Adipose tissue (tissue), 3 donors: ENCODE results near the gene OR10G6. TPM values are rescaled to one million over a fixed set of nuclear protein-coding genes. Genes with fewer than 3 reads are reported as not detected.
"Not testable (repeated sequence)": the region's sequence is repeated elsewhere in the genome, so short reads cannot be mapped to it uniquely, and the experiment has no call there.

Experiments used
- H3K27ac ChIP-seq: one replicate; pipeline ENCODE4 v1.5.1; 2013; ENCODE audit warnings: low read depth, low read length
- WGBS, 3 donors: extraction: QIAGEN DNeasy Blood & Tissue Kit; methylation state at CpG; one replicate each; pipeline ENCODE4 v1.1.7; 2013; 5-methylcytosine and 5-hydroxymethylcytosine counted together
- polyA plus RNA-seq, 3 donors: library from polyadenylated mRNA; stranded (reverse); fragments of 200-250 nt; gene quantifications; one replicate each; pipeline ENCODE4 v1.2.3, GENCODE V29; 2013
- donor health status: healthy with polysubstance abuse.
- donor health status: Bipolar disorder and iron deficiency.
- donor health status: healthy.

The OR10G6 gene
- polyA plus RNA-seq, result not detected

GRCh38 chr11:123995119-123995518 is at the start of gene OR10G6:
Gene OR10G6, minus strand, starts transcription at chr11:123995161. Its CDS starts 0 bp downstream, at chr11:123995161.
- 71 to 90% (median 80%) methylated on average over 1 of the region's 1 CpG for WGBS, 3 donors
- no peak within 1 kb of the TSS for H3K27ac ChIP-seq

GRCh38 chr11:124043420-124043819 is 48.5 kb upstream of the OR10G6 start:
- 78 to 83% (median 80%) methylated on average over 4 of the region's 4 CpGs for WGBS, 3 donors
- H3K27ac ChIP-seq, result no peak overlapping the region

GRCh38 chr11:124041254-124041653 is 46.3 kb upstream of the OR10G6 start, which contains the start of gene OR10G7:
Gene OR10G7, minus strand, starts transcription at chr11:124041325. Its CDS starts 2,324 bp downstream, at chr11:124039001.
- WGBS, 3 donors, result 8 to 23% (median 10%) methylated on average over 1 of the region's 1 CpG

GRCh38 chr11:124039557-124039956 is 44.6 kb upstream of the OR10G6 start:
- WGBS, 3 donors, result 82 to 91% (median 84%) methylated on average over 9 of the region's 9 CpGs
- H3K27ac ChIP-seq, result no peak overlapping the region

More at GRCh38 chr11:124041254-124041653, 46.3 kb upstream of the OR10G6 start, which contains the start of gene OR10G7:
- H3K27ac ChIP-seq, result no peak within 1 kb of the TSS

GRCh38 chr11:124036666-124037065 is 41.7 kb upstream of the OR10G6 start:
- no peak overlapping the region for H3K27ac ChIP-seq
- WGBS, 3 donors, result 36 to 71% (median 69%) methylated on average over 1 of the region's 1 CpG

GRCh38 chr11:124026498-124026897 is 31.5 kb upstream of the OR10G6 start, which contains the start of gene OR10G8:
Gene OR10G8, plus strand, starts transcription at chr11:124026798. Its CDS starts 2,825 bp downstream, at chr11:124029623.
- 71 to 90% (median 76%) methylated on average over 2 of the region's 2 CpGs for WGBS, 3 donors
- no peak within 1 kb of the TSS for H3K27ac ChIP-seq

GRCh38 chr11:124015837-124016236 is 20.9 kb upstream of the OR10G6 start:
- not testable (repeated sequence) for H3K27ac ChIP-seq
- 85 to 98% (median 92%) methylated on average over 4 to 7 of the region's 9 CpGs for WGBS, 3 donors

GRCh38 chr11:124012697-124013096 is 17.7 kb upstream of the OR10G6 start, which contains the start of gene OR10G4:
Gene OR10G4, plus strand, starts transcription at chr11:124012997. Its CDS starts 2,578 bp downstream, at chr11:124015575.
- 80 to 84% (median 84%) methylated on average over 2 of the region's 2 CpGs for WGBS, 3 donors
- no peak within 1 kb of the TSS for H3K27ac ChIP-seq

- WGBS, 3 donors, result 85 to 97% (median 90%) methylated on average over 5 of the region's 5 CpGs
- no peak overlapping the region for H3K27ac ChIP-seq
These were observed 15.7 kb downstream of the OR10G6 start for GRCh38 chr11:123979311-123979710.

GRCh38 chr11:123977731-123978347 is 17.1 kb downstream of the OR10G6 start, which contains the start of gene OR10S1:
Gene OR10S1, minus strand, starts transcription at chr11:123977781. Its CDS starts 117 bp downstream, at chr11:123977664.
- H3K27ac ChIP-seq, result no peak within 1 kb of the TSS

GRCh38 chr11:123976770-123977560 is 18.0 kb downstream of the OR10G6 start:
- H3K27ac ChIP-seq, result no peak overlapping the region
- 90 to 93% (median 91%) methylated on average over 18 of the region's 18 CpGs for WGBS, 3 donors

- WGBS, 3 donors, result 66 to 76% (median 76%) methylated on average over 1 of the region's 1 CpG
- no peak overlapping the region for H3K27ac ChIP-seq
These were observed 21.1 kb downstream of the OR10G6 start for GRCh38 chr11:123973816-123974215.

GRCh38 chr11:123956752-123957151 is 38.2 kb downstream of the OR10G6 start:
- no peak overlapping the region for H3K27ac ChIP-seq

GRCh38 chr11:123945132-123945531 is 49.8 kb downstream of the OR10G6 start:
- H3K27ac ChIP-seq, result no peak overlapping the region
- 16 to 78% (median 65%) methylated on average over 1 of the region's 1 CpG for WGBS, 3 donors

Other genes starting within 250 kb of the OR10G6 start
- gene OR6X1, start 240.6 kb downstream of the OR10G6 start, polyA plus RNA-seq, result not detected
- gene OR6M1, start 188.8 kb downstream of the OR10G6 start, polyA plus RNA-seq, result not detected
- not detected for gene TMEM225, start 109.5 kb downstream of the OR10G6 start, polyA plus RNA-seq
- gene OR8D4, start 93.0 kb downstream of the OR10G6 start, polyA plus RNA-seq, result not detected
- not detected for gene OR4D5, start 55.5 kb downstream of the OR10G6 start, polyA plus RNA-seq
- gene OR6T1, start 51.3 kb downstream of the OR10G6 start, polyA plus RNA-seq, result not detected
- not detected for gene OR10S1, start 17.4 kb downstream of the OR10G6 start, polyA plus RNA-seq
- gene OR10G4, start 17.8 kb upstream of the OR10G6 start, polyA plus RNA-seq, result under 1 TPM in 1 of 3 donors, not detected in 2; 0.13 TPM
- gene OR10G9, start 27.9 kb upstream of the OR10G6 start, polyA plus RNA-seq, result not detected
- gene OR10G8, start 31.6 kb upstream of the OR10G6 start, polyA plus RNA-seq, result not detected
- not detected for gene OR10G7, start 46.2 kb upstream of the OR10G6 start, polyA plus RNA-seq
- gene VWA5A, start 120.3 kb upstream of the OR10G6 start, polyA plus RNA-seq, result 10 to 100 TPM in 2 of 3 donors, 1 to 10 TPM in 1; 9.2 to 15.0 (median 10.7) TPM
- gene OR10D3, start 188.2 kb upstream of the OR10G6 start, polyA plus RNA-seq, result not detected
- gene OR8G1, start 245.9 kb upstream of the OR10G6 start, polyA plus RNA-seq, result not detected